Occipital lobe (tissue), 2 donors: ENCODE data around the gene GRM3. TPM values are rescaled to one million over a fixed set of nuclear protein-coding genes. Genes with fewer than 3 reads are reported as not detected.

Experiments used
- DNase-seq: peaks from one replicate; lab custom pipeline; 2025; lab: John Stamatoyannopoulos, UW
- total RNA-seq: library from RNA; depleted of rRNA; stranded (reverse); fragments of >200 nt; gene quantifications from one replicate; pipeline ENCODE4 v1.2.3, GENCODE V29; 2014

Gene GRM3
- total RNA-seq, 1 donor from 2014 or later: 179 TPM

DNA sequence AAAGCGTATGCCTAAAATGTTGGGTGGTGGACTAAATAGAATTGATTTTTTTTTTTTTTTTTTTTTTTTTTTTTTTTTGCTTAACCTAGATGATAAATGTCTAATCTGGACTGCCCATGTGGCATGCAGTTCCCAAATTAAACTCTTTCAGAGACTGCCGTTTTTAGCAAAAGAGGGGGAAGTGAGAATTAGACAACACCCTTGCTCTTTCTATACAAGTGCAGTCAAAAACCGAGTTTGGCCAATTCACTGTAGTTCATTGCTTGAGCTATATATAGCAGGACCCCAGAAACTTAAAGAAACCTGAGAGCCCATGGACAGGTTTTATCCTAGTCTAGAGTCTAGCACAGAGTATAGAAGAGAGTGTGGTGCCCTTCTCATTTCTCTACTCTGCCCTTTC, 141.9 kb downstream of the GRM3 start:
- no peak for DNase-seq

GRCh38 chr7:86786376-86786775, 142.7 kb downstream of the GRM3 start:
- no peak for DNase-seq

DNA sequence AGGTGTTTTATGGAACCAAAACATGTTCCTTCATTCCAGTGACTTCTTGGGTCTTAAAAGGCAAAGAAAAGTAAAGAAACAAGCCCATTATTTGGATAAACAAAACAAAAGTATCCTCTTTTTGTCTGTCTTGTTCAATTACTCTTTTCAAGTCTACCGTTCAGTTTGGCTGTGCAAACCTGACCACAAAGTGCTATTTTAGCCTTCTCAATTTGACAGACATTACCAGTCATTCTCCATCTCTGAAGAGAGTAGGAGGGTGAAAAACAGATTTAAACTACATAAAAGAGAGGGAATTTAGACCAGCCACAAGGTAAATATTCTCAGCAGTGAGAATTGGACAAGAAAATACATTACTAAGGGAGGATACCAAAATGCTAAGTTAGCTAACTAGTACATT, 145.2 kb downstream of the GRM3 start:
- DNase-seq: no peak

- DNase-seq: no peak
Measured at GRCh38 chr7:86790383-86790782, 146.7 kb downstream of the GRM3 start.

- no peak for DNase-seq
Measured at GRCh38 chr7:86792260-86792659, 148.6 kb downstream of the GRM3 start.

GRCh38 chr7:86793136-86793535, 149.4 kb downstream of the GRM3 start:
- no peak for DNase-seq

- DNase-seq: no peak
Measured at GRCh38 chr7:86814661-86815379, 171.1 kb downstream of the GRM3 start.

GRCh38 chr7:86815556-86815955, 171.8 kb downstream of the GRM3 start:
- DNase-seq: no peak

GRCh38 chr7:86818903-86819302, 175.2 kb downstream of the GRM3 start:
- no peak for DNase-seq

GRCh38 chr7:86823769-86824168, 180.1 kb downstream of the GRM3 start:
- no peak for DNase-seq

- DNase-seq: no peak
Measured at GRCh38 chr7:86825264-86825663, 181.6 kb downstream of the GRM3 start.

DNA sequence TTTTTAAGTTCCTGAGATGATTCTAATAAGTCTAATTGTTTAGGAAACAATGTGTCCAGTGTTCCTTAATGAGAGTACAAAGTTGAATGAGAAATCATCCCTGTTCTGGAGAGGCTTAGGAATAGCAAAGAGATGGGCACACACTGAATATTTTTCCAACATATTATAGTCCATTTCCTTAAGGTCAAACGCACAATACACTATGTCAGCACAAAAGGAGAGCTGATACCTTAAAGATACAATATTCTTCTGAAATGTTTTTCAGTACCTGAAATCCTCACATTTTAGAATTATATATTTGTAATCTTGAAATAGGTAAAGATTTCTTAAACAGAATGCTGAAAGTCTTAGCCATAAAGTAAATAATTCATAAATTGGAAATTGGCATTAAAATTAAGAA, 183.2 kb downstream of the GRM3 start:
- DNase-seq: no peak

GRCh38 chr7:86833360-86833759, 189.7 kb downstream of the GRM3 start:
- no peak for DNase-seq

- no peak for DNase-seq
Measured at GRCh38 chr7:86837235-86837634, 193.5 kb downstream of the GRM3 start.

- DNase-seq: no peak
Measured at GRCh38 chr7:86844608-86845007, 200.9 kb downstream of the GRM3 start.

- DNase-seq: no peak
Measured at GRCh38 chr7:86846494-86847190, 202.9 kb downstream of the GRM3 start.

- DNase-seq: no peak
Measured at GRCh38 chr7:86848226-86848625, 204.5 kb downstream of the GRM3 start.

DNA sequence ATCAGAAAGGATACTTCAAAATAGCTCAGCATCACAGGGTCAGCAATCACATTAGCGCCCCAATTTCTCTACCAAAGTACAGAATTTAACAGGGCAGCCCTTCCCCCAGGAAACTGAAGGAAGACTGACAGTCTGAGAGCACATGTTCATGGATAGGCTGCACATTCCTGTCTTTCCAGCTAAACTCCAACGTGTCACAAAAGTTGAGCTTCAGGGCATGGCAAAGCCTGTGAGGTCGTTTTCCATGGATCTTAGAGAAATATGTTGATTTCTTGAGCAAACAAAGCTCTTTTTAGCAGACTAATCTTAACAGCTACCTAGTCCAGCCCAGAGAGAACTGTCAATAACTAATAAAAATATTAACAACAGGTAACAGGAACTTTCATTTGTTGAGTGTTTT, 207.9 kb downstream of the GRM3 start:
- DNase-seq: no peak

- no peak for DNase-seq
Measured at GRCh38 chr7:86863452-86863851, 219.7 kb downstream of the GRM3 start.

DNA sequence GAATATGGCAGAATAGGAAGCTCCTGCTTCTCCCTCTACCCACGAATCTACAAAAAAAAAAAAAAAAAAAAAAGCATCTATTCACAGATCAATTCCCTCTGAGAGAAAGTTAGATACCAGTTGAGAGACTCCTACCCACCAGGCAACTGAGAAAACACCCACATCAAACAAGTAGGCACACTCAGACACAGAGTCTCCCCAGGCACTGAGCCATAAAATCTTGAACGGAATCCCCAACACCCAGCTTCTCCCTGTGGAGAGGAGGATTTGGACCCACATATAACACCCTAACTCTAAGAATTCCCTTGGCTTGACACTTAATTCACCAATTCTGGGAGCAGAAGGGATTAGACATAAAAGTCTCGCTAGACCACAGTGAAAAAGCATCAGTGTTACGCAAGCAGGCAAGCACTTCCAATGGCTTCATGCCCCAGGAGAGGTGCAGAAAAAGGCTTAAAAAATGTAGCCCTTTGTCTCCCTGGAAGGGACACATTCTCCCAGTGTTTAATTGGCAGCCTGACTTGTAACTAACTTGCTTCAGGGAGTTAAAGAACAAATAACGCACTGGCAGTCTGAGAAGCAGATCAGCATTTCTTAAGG, 223.6 kb downstream of the GRM3 start:
- no peak for DNase-seq

GRCh38 chr7:86876146-86876545, 232.4 kb downstream of the GRM3 start:
- DNase-seq: no peak

DNA sequence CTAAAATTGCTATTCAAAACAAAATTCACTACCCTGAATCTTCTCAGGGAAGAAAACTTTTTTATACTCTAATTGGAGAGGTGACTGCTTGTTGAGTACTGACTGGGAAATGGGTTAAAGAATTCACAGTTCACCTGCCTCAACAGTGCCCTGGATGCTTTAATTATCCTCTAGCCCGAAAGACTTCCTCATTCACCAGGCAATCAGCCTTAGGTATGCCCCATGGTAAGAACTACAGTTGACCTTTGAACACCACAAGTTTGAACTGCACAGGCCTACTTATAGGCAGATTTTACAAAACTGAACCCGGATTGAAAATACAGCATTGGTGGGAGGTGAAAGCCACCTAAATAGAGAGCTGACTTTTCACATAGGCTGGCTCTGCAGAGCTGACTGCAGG, 240.4 kb downstream of the GRM3 start:
- DNase-seq: no peak

- DNase-seq: no peak
Measured at GRCh38 chr7:86889501-86889900, 245.8 kb downstream of the GRM3 start.
